H54 (cell line): Measurements from ENCODE around the gene SH3GL1.
A peak's percentile ranks its signal among the peaks of the same experiment; 100 is the strongest.

Source experiments
- DNase-seq: peaks from one replicate; pipeline ENCODE4 v3.0.0; 2011; ENCODE audit warnings: low spot score, mixed read lengths; ENCODE audit not compliant: insufficient read length
- FAIRE-seq: peaks from 3 replicates; lab custom pipeline; 2011; peaks lifted over from hg19 to GRCh38; lab: Jason Lieb, UNC
- POLR2A ChIP-seq: IDR thresholded peaks from 2 replicates; pipeline ENCODE4 v1.6.1; 2011; ENCODE audit warnings: low read depth, mild to moderate bottlenecking, low read length

Gene SH3GL1, protein sequence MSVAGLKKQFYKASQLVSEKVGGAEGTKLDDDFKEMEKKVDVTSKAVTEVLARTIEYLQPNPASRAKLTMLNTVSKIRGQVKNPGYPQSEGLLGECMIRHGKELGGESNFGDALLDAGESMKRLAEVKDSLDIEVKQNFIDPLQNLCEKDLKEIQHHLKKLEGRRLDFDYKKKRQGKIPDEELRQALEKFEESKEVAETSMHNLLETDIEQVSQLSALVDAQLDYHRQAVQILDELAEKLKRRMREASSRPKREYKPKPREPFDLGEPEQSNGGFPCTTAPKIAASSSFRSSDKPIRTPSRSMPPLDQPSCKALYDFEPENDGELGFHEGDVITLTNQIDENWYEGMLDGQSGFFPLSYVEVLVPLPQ

DNA sequence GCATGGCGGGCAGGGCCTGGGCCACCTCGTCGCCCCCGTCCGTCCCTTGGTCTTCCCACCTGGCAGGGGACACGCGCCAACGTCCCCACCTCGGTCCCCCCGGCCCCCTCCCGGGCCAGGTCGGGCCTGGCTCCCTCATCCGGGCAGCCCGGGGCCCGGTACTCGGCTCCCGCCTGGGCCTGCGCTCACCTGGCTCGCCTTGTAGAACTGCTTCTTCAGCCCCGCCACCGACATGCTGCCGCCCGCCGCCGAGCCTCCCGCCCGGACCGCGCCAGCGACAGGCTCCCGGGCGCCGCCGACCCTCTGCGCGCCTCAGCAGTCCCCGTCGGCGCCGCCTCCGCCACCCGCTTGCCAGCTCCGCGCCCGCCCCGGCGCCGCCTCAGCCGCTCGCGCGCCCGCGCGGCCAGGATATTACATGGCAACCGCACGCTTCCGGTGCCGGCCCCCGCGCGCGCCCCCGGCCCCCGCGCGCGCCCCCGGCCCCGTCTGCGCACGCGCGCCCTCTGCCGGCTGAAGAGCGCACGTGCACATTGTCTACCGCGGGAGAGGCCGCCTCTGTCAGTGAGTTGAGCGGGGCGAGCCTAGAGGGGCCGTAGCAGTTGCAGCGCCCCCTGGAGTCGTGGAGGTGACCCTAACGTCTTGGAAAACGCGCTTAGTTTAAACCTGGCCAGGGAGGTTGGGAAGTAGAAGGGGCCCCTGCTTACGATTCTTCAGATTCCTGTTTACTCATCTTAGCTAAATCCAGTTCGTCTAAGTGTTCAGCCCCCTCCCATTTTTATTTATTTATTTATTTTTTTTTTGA lies at the start of gene SH3GL1:
Gene SH3GL1 (minus strand): TSS at position 413 of the 802 bp plus-strand sequence. CDS start 179 bp downstream, at position 234.
- no peak for FAIRE-seq

DNA sequence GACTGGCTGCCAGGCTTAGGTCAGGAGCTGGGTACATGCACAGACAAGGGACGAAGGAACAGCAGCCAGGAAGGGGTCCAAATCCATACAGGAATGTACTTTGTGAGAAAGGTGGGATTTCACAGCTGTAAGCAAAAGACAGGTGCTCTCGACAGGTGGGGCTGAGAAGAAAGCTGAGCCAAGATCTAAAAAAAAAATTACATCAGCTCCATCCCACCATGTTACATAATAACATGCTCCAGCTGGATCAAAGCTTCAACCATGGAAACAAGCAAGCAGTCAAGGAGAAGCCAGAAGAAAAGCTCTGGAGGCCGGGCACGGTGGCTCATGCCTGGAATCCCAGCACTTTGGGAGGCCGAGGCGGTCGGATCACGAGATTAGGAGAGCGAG lies 49.3 kb upstream of the SH3GL1 start:
- no peak for TF ChIP-seq POLR2A
- no peak for DNase-seq
- FAIRE-seq = no peak

More for the DNA sequence above, at the start of gene SH3GL1:
- DNase-seq = peak; percentile 76
- peak; percentile 68 for TF ChIP-seq POLR2A

DNA sequence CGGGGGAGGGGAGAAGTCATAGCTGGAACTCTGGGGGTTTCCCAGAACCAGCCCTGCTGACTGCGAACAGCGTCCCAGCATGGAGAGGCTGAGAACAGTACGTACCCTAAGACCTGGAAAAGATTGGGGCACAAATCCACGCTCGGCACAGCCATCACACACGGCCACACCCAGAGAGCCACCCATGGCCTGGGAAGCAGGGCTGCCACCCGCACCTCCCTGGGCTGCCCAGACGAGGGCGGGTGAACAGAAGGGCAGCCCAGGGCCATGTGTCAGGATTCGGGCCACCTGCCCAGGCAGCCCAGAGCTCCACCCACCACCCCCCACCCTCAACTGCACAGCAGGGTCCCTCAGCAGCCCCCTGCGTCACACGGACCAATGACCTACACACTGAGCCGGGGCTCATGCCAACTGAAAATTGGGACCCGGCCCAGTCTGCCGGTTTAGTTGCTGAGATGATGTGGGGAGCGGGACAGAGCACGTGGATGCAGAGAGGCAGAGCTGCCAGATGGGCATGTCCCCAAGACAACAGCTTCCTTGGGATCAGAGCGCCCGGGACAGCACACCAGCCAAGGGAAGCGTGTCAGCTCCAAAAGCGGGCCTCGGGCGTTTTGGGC lies 48.8 kb upstream of the SH3GL1 start:
- no peak for FAIRE-seq
- TF ChIP-seq POLR2A = no peak
- DNase-seq = no peak

DNA sequence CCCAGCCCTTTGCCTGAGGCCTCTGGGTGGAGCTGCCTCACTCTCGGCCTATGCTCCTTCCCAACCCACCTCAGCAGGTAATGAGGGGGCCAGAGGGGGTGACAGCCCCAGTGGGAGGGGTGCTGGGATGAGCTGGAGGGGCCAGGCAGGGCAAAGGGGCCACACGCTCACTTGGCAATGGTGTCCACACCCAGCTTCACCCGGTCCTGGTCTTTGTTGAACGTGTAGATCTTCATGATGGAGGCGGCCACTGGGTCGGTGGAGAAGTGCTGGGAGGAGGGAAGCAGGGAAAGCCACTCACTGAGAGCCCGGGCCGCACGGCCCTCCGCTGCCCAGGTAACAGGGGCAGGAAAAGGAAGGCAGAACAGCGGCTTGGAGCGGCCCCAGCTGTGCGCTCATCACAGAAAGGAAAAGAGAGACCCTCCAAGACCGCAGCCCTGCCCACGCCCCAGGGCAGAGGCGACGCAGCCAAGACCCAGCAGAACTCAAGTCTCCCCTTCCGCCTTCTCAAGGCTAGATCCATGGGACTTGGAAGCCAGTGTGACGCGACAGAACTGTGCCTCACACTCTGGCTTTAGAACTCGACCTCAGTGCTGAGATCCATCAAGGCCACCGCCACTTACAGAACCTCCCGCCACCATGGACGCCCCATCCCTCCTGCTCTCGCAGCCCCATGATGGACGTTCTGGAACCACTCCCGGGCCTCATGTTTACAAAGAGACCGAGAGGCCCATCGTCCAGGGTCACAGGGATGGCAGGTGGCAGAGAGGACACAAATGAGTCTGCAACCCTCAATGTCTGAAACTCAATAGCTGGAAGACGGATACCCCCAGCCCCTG lies 48.0 kb upstream of the SH3GL1 start:
- DNase-seq (no peak), FAIRE-seq (no peak)
- no peak for TF ChIP-seq POLR2A

DNA sequence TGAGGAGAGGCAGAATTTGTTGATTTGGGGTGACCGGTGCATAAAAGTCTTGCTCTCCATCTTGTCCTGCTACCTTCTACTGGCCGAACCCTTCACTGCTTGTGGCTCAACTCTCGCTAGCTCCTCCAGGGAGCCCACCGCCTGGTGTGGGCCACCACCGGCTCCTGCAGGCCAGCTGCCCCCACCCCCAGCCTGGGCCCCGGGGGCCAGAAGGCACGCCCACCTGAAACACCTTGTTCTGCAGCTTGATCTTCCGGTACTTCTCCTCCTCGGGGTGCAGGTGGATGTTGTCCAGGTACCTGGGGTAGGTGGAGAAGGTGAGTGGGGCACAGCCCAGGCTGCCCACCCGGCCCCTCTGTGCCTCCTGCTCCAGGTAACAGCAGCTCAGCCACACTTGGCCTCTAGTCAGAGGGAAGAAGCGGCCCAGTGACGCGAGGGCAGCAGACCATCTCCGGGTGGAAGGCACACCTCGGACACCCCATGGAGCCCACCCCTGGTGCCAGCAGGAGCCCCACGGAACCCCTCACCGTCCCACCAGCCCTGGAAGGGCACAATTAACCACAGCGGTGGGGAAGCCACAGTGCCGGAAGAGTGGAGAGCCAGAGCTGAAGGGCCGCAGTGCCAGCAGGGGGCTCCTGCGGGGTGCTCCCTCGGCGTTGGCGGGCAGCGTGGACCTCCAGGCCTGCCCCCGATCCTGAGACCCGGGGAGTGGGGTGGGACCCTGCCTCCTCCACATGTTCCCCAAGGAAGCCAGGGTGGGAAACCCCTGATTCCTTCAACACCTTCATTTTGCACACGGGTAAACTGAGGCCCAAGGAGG lies 47.2 kb upstream of the SH3GL1 start:
- FAIRE-seq (no peak), DNase-seq (no peak)
- no peak for TF ChIP-seq POLR2A

DNA sequence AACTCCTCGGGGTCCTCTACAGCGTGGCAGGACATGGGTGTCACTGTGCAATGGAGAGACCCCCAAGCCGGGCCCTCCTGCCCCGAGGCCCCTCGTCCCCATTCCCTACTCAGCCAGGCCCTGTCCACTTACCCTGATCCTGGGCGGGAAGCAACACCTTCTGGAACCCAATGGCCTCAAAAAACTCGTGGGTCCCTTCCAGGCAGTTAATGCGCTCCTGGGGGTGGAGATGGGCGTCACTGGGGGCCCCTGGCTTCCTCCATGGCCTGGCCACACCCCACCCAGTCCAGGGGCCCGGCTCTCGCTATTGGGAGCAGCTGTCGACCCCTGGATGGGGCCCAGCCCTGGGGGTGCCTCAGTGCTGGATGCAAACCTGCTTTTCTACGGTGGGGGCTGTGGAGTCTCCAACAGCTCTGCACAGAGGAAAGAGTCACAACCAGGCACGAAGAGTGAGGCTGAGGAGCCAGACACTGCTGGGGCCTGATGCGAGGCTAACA lies 46.4 kb upstream of the SH3GL1 start:
- FAIRE-seq (no peak), DNase-seq (no peak)
- TF ChIP-seq POLR2A = no peak

DNA sequence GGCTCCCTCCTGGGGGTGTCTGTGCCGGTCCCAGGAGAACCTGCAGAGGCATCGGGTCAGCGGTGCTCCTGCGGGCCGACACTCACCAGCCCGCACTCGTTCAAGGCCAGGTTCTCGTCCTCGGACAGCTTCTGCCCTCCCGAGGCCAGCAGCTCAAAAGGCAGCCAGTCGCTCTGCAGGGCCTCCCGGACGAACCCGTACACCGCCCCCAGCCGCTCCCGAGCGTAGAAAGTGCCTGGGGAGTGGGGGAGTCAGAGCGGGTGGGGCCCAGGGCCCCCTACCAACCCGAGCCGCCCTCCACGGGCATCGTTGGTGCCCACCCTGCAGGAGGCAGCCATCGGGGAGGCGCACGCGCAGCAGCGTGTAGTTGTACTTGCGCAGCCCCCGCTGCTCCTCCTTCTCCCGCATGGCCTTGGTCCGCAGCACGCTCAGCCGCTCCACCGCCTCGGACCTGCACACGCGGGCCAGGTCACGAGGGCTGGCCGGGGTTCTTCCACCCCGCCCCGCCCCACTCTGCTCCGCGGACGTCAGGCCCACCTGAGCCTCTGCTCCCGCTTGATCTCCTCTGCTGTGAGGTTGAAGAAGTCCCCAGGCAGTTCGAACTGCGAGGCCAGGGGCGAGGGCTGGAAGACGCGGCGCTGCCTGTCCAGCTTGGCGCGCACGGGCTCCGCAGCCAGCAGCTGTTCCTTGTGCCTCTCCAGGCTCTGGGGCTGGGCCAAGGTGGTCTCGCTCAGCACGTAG lies 45.8 kb upstream of the SH3GL1 start:
- FAIRE-seq = no peak
- DNase-seq = no peak
- no peak for TF ChIP-seq POLR2A

DNA sequence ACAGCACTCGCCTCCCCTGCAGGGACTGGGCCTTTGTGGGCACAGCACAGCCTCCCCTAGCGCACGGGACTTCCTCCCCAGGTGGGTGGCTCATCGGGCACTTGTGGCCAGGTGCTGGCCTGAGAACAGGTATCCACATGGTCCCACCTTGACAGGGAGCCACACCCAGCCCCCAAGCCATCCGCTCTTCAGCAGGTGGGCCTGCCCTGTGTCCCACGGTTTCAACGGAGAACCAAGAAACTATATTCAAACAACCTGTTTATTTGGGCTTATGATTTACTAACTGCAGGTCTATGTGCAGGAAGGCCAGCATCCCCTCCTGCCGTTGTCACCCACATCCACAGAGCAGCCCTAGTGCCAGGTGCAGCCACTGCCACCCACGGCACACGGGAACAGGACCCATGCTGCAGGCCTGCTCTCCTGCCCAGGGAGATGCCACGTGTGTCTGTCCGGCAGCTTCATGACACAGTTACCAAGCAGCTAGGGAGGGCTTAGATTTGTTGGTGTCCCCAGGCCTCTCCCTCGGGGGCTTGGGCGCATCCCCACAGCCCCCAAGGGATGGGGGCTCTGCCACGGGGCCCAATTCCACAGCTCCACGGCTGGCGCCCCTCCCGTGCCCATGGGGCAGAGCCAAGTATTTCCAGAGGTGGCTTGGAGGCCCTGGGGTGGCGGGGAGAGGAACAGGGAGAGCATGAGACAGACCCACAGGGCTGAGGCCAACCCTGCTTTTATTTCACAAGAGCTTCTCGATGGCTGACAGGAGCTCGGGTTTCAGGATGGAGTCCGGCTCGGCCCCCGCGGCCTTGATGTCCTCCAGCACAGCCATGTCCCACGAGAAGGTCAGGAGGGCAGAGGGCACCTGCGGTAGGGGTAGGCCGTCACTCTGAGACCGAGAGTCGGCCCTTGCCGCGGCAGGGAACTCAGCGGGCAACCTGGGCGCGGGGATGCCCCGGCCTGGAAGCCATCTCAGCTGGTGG lies 44.7 kb upstream of the SH3GL1 start:
- DNase-seq (no peak), FAIRE-seq (no peak)
- no peak for TF ChIP-seq POLR2A

DNA sequence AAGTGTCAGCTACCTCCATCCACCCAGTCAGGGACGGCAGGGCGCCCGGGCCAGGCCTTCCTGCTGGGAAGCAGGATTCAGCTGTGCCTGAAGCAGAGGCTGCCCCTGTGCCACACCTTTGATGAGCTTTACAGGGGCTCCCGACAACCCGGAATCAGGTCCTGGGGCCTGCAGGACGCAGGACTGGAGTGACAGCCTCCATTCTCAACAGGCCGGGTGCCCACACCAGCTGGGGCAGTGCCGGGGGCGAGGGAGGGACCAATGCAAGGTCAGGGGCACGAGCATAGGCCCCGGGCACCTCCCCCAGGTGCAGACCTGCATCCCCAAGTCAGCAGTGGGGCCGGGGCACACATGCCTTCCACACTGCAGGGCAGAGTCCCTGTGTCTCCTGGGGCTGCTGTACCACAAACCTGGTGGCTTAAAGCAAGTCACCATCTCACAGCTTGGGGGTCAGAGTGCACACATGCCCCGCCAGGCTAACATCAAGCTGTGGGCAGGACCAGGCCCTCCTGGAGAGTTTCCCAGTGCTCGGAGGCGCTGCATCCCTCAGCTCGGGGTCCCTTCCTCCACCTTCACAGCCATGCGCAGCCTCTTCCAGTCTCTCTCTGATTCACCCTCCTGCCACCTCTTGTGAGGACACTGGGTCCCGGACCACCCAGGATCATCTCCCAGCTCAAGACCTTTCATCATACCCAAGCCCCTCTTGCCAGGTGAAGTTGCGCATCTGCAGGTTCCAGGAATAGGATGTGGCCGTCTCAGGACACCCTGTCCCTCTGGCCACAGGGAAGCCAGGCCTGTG lies 43.8 kb upstream of the SH3GL1 start:
- FAIRE-seq (no peak), DNase-seq (no peak)
- TF ChIP-seq POLR2A = no peak

DNA sequence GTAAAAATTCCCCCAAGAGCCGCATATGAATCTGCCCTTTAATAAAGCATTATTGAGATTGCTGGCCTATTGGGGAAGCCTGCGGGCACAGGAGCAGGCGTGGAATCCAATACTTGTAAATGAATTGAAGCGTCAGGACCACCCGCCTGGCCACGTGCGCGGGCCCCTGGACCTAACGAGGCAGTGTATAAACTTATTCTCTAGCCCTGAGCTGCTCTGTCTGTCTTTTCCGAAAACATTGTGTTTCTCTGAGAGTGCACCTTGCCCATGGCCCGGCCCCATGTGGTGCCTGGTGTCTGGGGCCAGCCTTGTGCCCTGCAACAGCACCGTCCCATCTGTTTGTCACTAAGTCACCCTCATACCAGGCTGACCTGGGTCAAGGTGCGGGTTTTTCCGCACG lies 42.8 kb upstream of the SH3GL1 start:
- no peak for TF ChIP-seq POLR2A
- no peak for DNase-seq
- no peak for FAIRE-seq
